DMS53 treated with DMSO at 0.1 percent for 48 hours (cell line): ENCODE results near the gene DNALI1.

Source experiments
- DNase-seq: peaks from one replicate; lab custom pipeline; 2025; ENCODE audit not compliant: unreplicated experiment; lab: John Stamatoyannopoulos, UW

DNALI1 gene

GRCh38 chr1:37601441-37601840, 44.7 kb downstream of the DNALI1 start:
- DNase-seq: no peak

GRCh38 chr1:37602750-37603694, 46.3 kb downstream of the DNALI1 start:
- DNase-seq: peak; percentile 3

GRCh38 chr1:37605061-37605650, 48.4 kb downstream of the DNALI1 start:
- no peak for DNase-seq

- DNase-seq: no peak
Measured at GRCh38 chr1:37605806-37606474, 49.2 kb downstream of the DNALI1 start.

GRCh38 chr1:37606481-37607263, 49.9 kb downstream of the DNALI1 start:
- no peak for DNase-seq

- no peak for DNase-seq
Measured at GRCh38 chr1:37609002-37609401, 52.3 kb downstream of the DNALI1 start.

GRCh38 chr1:37609994-37610393, 53.3 kb downstream of the DNALI1 start:
- no peak for DNase-seq

- no peak for DNase-seq
Measured at GRCh38 chr1:37612186-37612585, 55.4 kb downstream of the DNALI1 start.

GRCh38 chr1:37614105-37614504, 57.4 kb downstream of the DNALI1 start:
- no peak for DNase-seq

- no peak for DNase-seq
Measured at GRCh38 chr1:37616330-37616729, 59.6 kb downstream of the DNALI1 start.
